Trophoblast cell (in vitro differentiated cells and primary cell): ENCODE data around the gene PCDH1.

Experiments
- DNase-seq, 2 donors: peaks; one replicate each; pipeline ENCODE4 v3.0.0-alpha.2; 2016
- H2AFZ ChIP-seq: 2 replicates; pipeline ENCODE4 v1.6.1; 2013; ENCODE audit warnings: low read length, moderate library complexity, mild to moderate bottlenecking; ENCODE audit not compliant: insufficient read depth, poor library complexity
- H2AK5ac ChIP-seq: 2 replicates; pipeline ENCODE4 v1.6.1; 2013; ENCODE audit warnings: mild to moderate bottlenecking, low read length
- H2BK120ac ChIP-seq: 2 replicates; pipeline ENCODE4 v1.6.1; 2013; ENCODE audit warnings: low read length, mild to moderate bottlenecking, moderate library complexity; ENCODE audit not compliant: insufficient read depth, poor library complexity
- H2BK12ac ChIP-seq: 2 replicates; pipeline ENCODE4 v1.6.1; 2013; ENCODE audit warnings: mild to moderate bottlenecking, low read length, moderate library complexity
- H2BK5ac ChIP-seq: 2 replicates; pipeline ENCODE4 v1.6.1; 2013; ENCODE audit warnings: low read length, low read depth, moderate library complexity, mild to moderate bottlenecking; ENCODE audit not compliant: poor library complexity
- H3K14ac ChIP-seq: 2 replicates; pipeline ENCODE4 v1.6.1; 2013; ENCODE audit warnings: mild to moderate bottlenecking, low read length
- H3K18ac ChIP-seq: 2 replicates; pipeline ENCODE4 v1.6.1; 2013; ENCODE audit warnings: mild to moderate bottlenecking, low read length
- H3K23ac ChIP-seq: 2 replicates; pipeline ENCODE4 v1.6.1; 2013; ENCODE audit warnings: low read length
- H3K27ac ChIP-seq: 2 replicates; pipeline ENCODE4 v1.5.1; 2013; ENCODE audit warnings: low read depth, mild to moderate bottlenecking, inconsistent platforms, low read length, moderate library complexity
- H3K27me3 ChIP-seq: 2 replicates; pipeline ENCODE4 v1.6.1; 2013; ENCODE audit warnings: inconsistent platforms, mild to moderate bottlenecking, low read length, moderate library complexity; ENCODE audit not compliant: insufficient read depth
- H3K36me3 ChIP-seq, 2 experiments: 1 replicate in 1 of 2; 2 replicates in 1 of 2; pipeline ENCODE4 v1.6.1; 2013; ENCODE audit warnings: low read length in 2 of 2, mild to moderate bottlenecking in 2 of 2, moderate library complexity in 1 of 2; ENCODE audit not compliant: insufficient read depth in 2 of 2, control insufficient read depth in 1 of 2
- H3K4ac ChIP-seq: 2 replicates; pipeline ENCODE4 v1.6.1; 2013; ENCODE audit warnings: low read depth, mild to moderate bottlenecking, low read length, moderate library complexity
- H3K4me1 ChIP-seq, 2 experiments: 1 replicate in 1 of 2; 2 replicates in 1 of 2; pipeline ENCODE4 v1.6.1; 2013; ENCODE audit warnings: low read length in 2 of 2, mild to moderate bottlenecking in 2 of 2, moderate library complexity in 1 of 2; ENCODE audit not compliant: insufficient read depth in 2 of 2, control insufficient read depth in 1 of 2
- H3K4me2 ChIP-seq: 2 replicates; pipeline ENCODE4 v1.6.1; 2013; ENCODE audit warnings: inconsistent platforms, mild to moderate bottlenecking, low read length, moderate library complexity
- H3K4me3 ChIP-seq: 2 replicates; pipeline ENCODE4 v1.5.1; 2013; ENCODE audit warnings: mild to moderate bottlenecking, low read depth, low read length, inconsistent platforms
- H3K79me1 ChIP-seq: one replicate; pipeline ENCODE4 v1.6.1; 2013; ENCODE audit warnings: low read length
- H3K79me2 ChIP-seq: 2 replicates; pipeline ENCODE4 v1.6.1; 2013; ENCODE audit warnings: low read length, mild to moderate bottlenecking; ENCODE audit not compliant: control insufficient read depth, insufficient read depth, poor library complexity
- H3K9ac ChIP-seq: 2 replicates; pipeline ENCODE4 v1.6.1; 2013; ENCODE audit warnings: mild to moderate bottlenecking, low read length
- H3K9me3 ChIP-seq: 2 replicates; pipeline ENCODE4 v1.6.1; 2013; ENCODE audit warnings: low read depth, mild to moderate bottlenecking, control low read depth, inconsistent platforms, low read length; ENCODE audit not compliant: insufficient read depth
- H4K12ac ChIP-seq: 2 replicates; pipeline ENCODE4 v1.6.1; 2013; ENCODE audit warnings: low read depth, mild to moderate bottlenecking, low read length, moderate library complexity
- H4K8ac ChIP-seq: 2 replicates; pipeline ENCODE4 v1.6.1; 2013; ENCODE audit warnings: low read depth, mild to moderate bottlenecking, low read length, moderate library complexity
- H4K91ac ChIP-seq: one replicate; pipeline ENCODE4 v1.6.1; 2013; ENCODE audit warnings: low read depth, mild to moderate bottlenecking, low read length, moderate library complexity
- WGBS: extraction: QIAGEN DNeasy Blood & Tissue Kit; methylation state at CpG from one replicate; pipeline ENCODE4 v1.1.7; 2013; ENCODE audit warnings: missing lambda C conversion rate; ENCODE audit not compliant: insufficient read length, insufficient coverage; ENCODE audit errors: extremely low coverage; 5-methylcytosine and 5-hydroxymethylcytosine counted together

PCDH1 gene

GRCh38 chr5:141861194-141861593 lies 17.0 kb downstream of the PCDH1 start:
- no peak overlapping the region for H4K91ac ChIP-seq
- no peak overlapping the region for H3K4ac ChIP-seq
- no CpG with 5 or more reads among the region's 5 CpGs for WGBS

DNA sequence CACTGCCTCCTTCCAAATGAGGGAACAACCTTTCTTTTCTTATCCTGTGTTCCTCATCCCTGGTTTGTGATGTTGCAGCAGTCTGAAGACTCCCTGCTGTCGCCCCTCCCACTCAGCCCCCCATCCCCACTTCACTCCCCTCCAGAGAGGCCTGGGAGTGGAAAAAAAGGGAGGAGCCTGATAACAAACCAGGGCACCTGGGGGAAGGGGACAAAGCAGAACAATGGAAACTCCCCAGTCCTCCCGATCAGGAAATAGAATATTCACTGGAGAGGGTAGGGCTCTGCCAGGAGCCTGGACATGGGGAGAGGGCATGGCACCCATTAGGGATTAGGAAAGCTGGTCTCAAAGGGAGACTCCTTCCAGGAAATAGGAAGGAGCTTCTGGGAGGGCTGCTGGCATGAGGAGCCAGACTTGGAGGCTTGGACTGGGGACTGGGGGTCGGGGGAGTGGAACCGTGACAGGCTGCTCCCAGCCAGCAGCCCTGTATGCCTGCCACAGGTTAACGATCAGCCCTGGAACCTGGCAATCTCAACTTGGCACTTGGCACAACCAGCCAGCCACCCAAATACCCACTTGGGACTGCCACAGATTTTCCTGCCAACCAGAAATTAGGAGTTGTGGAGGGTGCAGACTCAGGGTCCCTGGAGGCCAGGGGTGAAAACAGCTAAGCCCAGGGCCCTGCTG lies 20.0 kb downstream of the PCDH1 start:
- no peak overlapping the region for H3K27ac ChIP-seq
- no peak overlapping the region for H4K12ac ChIP-seq
- DNase-seq = no peak
- no peak overlapping the region for H2BK5ac ChIP-seq
- H3K27me3 ChIP-seq = no peaks in the 10 kb centered on the region
- no peak overlapping the region for H4K91ac ChIP-seq
- H3K9me3 ChIP-seq = no peaks in the 10 kb centered on the region
- no peaks in the 10 kb centered on the region for H3K36me3 ChIP-seq
- H3K9ac ChIP-seq = no peak overlapping the region
- H2BK120ac ChIP-seq = no peak overlapping the region
- H3K4me2 ChIP-seq = no peak overlapping the region
- H3K79me1 ChIP-seq = no peaks in the 10 kb centered on the region
- no peak overlapping the region for H3K23ac ChIP-seq
- no peak overlapping the region for H3K18ac ChIP-seq
- H4K8ac ChIP-seq = no peak overlapping the region
- no peak overlapping the region for H2BK12ac ChIP-seq
- H3K4ac ChIP-seq = no peak overlapping the region
- no peaks in the 10 kb centered on the region for H3K79me2 ChIP-seq
- no peak overlapping the region for H2AFZ ChIP-seq
- H2AK5ac ChIP-seq = no peak overlapping the region
- no CpG with 5 or more reads among the region's 5 CpGs for WGBS
- no peak overlapping the region for H3K14ac ChIP-seq
- no peaks in the 10 kb centered on the region for H3K4me1 ChIP-seq
- H3K4me3 ChIP-seq = no peak overlapping the region

More at GRCh38 chr5:141861194-141861593, 17.0 kb downstream of the PCDH1 start:
- Histone ChIP-seq H3K27ac (no peak overlapping the region), H2BK12ac (no peak overlapping the region), H3K4me3 (no peak overlapping the region), H3K79me2 (no peaks in the 10 kb centered on the region), H3K9ac (no peak overlapping the region), H4K8ac (no peak overlapping the region), H2AFZ (no peak overlapping the region), H3K4me1 (peaks cover 4 to 7% of the 10 kb centered on the region in 2 experiments), H2AK5ac (no peak overlapping the region), H3K9me3 (no peaks in the 10 kb centered on the region), H4K12ac (no peak overlapping the region), H2BK120ac (no peak overlapping the region), H3K4me2 (no peak overlapping the region), H2BK5ac (no peak overlapping the region), H3K27me3 (no peaks in the 10 kb centered on the region), H3K14ac (no peak overlapping the region), H3K36me3 (no peaks in the 10 kb centered on the region), H3K18ac (no peak overlapping the region), H3K79me1 (no peaks in the 10 kb centered on the region), H3K23ac (no peak overlapping the region)
- DNase-seq = no peak

GRCh38 chr5:141857226-141857625 lies 21.0 kb downstream of the PCDH1 start:
- Histone ChIP-seq H3K4me1 (no peaks in the 10 kb centered on the region), H3K4ac (no peak overlapping the region), H3K4me3 (no peak overlapping the region), H3K23ac (no peak overlapping the region), H2AK5ac (no peak overlapping the region), H4K12ac (no peak overlapping the region), H2AFZ (no peak overlapping the region), H3K9ac (no peak overlapping the region), H3K18ac (no peak overlapping the region), H3K14ac (no peak overlapping the region), H3K9me3 (no peaks in the 10 kb centered on the region), H4K91ac (no peak overlapping the region), H2BK120ac (no peak overlapping the region), H3K4me2 (no peak overlapping the region), H4K8ac (no peak overlapping the region), H3K79me2 (no peaks in the 10 kb centered on the region), H2BK12ac (no peak overlapping the region), H3K79me1 (no peaks in the 10 kb centered on the region), H3K27me3 (no peaks in the 10 kb centered on the region), H3K36me3 (no peaks in the 10 kb centered on the region), H3K27ac (no peak overlapping the region), H2BK5ac (no peak overlapping the region)
- no peak for DNase-seq
- no CpG with 5 or more reads among the region's 12 CpGs for WGBS

DNA sequence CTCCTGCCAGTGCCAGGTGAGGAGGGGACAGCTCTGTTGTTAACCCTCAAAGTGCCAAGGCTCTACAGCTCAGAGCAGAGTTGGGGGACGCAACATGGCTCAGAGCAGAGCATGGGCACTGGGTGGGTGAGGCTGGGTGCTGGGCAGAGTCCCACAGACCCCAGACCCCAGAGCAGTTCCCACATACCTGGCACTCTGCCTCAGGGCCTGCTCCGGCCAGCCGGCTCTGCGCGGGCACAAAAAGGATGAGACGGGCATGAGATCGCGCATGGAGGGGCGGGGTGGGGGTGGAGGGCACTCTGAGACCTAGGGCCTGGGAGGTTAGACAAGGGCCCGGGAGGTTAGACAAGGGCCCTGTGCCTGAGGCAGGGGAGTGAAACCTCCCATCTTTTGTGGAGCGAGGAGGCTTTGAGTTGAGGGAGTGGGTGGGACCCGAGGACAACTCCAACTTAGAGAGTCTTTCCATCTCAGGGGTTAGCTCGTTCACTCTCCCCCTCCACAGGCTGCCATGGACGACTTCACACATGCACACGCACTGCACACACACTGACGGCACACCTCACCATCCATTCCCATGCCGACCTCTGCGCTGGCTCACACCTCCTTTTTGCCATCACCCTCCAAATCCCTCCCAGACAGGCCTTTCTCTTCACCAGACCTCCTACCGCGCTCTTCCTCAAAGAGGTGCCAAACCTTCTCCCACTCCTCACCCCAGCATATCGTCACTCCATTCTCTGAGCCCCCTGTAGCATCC lies 22.0 kb downstream of the PCDH1 start:
- H3K27me3 ChIP-seq = no peaks in the 10 kb centered on the region
- H3K14ac ChIP-seq = no peak overlapping the region
- H3K27ac ChIP-seq = no peak overlapping the region
- no peak overlapping the region for H3K9ac ChIP-seq
- no peak overlapping the region for H3K4me2 ChIP-seq
- no peak overlapping the region for H2AFZ ChIP-seq
- H3K79me1 ChIP-seq = no peaks in the 10 kb centered on the region
- H4K12ac ChIP-seq = no peak overlapping the region
- H2BK12ac ChIP-seq = no peak overlapping the region
- no peak overlapping the region for H2BK120ac ChIP-seq
- H2BK5ac ChIP-seq = no peak overlapping the region
- WGBS = no CpG with 5 or more reads among the region's 21 CpGs
- H3K18ac ChIP-seq = no peak overlapping the region
- no peak for DNase-seq
- H3K23ac ChIP-seq = no peak overlapping the region
- H3K79me2 ChIP-seq = no peaks in the 10 kb centered on the region
- H4K91ac ChIP-seq = no peak overlapping the region
- H3K9me3 ChIP-seq = no peaks in the 10 kb centered on the region
- H3K4me1 ChIP-seq = no peaks in the 10 kb centered on the region
- no peak overlapping the region for H3K4me3 ChIP-seq
- H3K36me3 ChIP-seq = no peaks in the 10 kb centered on the region
- no peak overlapping the region for H3K4ac ChIP-seq
- no peak overlapping the region for H4K8ac ChIP-seq
- H2AK5ac ChIP-seq = no peak overlapping the region
